Gastroesophageal sphincter (tissue), 4 donors: ENCODE results near the gene FLT3. TPM values are rescaled to one million over a fixed set of nuclear protein-coding genes. Genes with fewer than 3 reads are reported as not detected.

Experiments used
- ATAC-seq: fragments of 150-250 bp; one replicate; pipeline ENCODE4 v1.9.1; 2016; ENCODE audit warnings: mild to moderate bottlenecking, moderate library complexity
- H3K27ac ChIP-seq, 4 donors: fragments of 200-600 bp; sonication (generic) in 3 of 4; 1 replicate in 3 of 4; 2 replicates in 1 of 4; pipeline ENCODE4 v1.5.1; 2016 to 2019
- H3K27me3 ChIP-seq: fragments of 200-600 bp; sonication (generic); one replicate; pipeline ENCODE4 v1.5.1; 2019
- H3K36me3 ChIP-seq, 2 donors: fragments of 200-600 bp; sonication (generic); one replicate each; pipeline ENCODE4 v1.5.1; 2019; ENCODE audit warnings: control low read depth in 1 of 2
- H3K4me1 ChIP-seq, 3 donors: fragments of 200-600 bp; sonication (generic); 1 replicate in 2 of 3; 2 replicates in 1 of 3; pipeline ENCODE4 v1.5.1; 2016 to 2019; ENCODE audit warnings: control low read depth in 2 of 3
- H3K4me3 ChIP-seq, 2 donors: fragments of 200-600 bp; sonication (generic); one replicate each; pipeline ENCODE4 v1.5.1; 2019; ENCODE audit warnings: mild to moderate bottlenecking in 1 of 2, moderate library complexity in 1 of 2
- H3K9me3 ChIP-seq, 3 donors: fragments of 200-600 bp; sonication (generic); one replicate each; pipeline ENCODE4 v1.5.1; 2017 to 2019; ENCODE audit warnings: control low read depth in 2 of 3
- EP300 ChIP-seq: sonication (generic); formaldehyde crosslinking; IDR thresholded peaks from one replicate; pipeline ENCODE4 v1.6.1; 2017; ENCODE audit warnings: antibody characterized with exemption, mild to moderate bottlenecking
- POLR2A ChIP-seq, 2 donors: fragments of 450-650 bp; IDR thresholded peaks; one replicate each; pipeline ENCODE4 v1.6.1; 2017; ENCODE audit warnings: antibody characterized with exemption in 2 of 2, mild to moderate bottlenecking in 2 of 2, moderate library complexity in 1 of 2
- POLR2AphosphoS5 ChIP-seq: sonication (generic); formaldehyde crosslinking; IDR thresholded peaks from one replicate; pipeline ENCODE4 v1.6.1; 2017; ENCODE audit warnings: antibody characterized with exemption
- WGBS, 2 donors: methylation state at CpG; one replicate each; pipeline ENCODE4 v1.1.5; 2018; ENCODE audit warnings: low coverage in 1 of 2; 5-methylcytosine and 5-hydroxymethylcytosine counted together
- total RNA-seq, 4 donors: library from RNA; depleted of rRNA; stranded (reverse); fragments of >200 nt; gene quantifications; one replicate each; pipeline ENCODE4 v1.1.0, GENCODE V29; 2016
- TF ChIP-seq, protein P1 (sequence below), 4 experiments: fragments of 200-600 bp in 2 of 4; fragments of 450-650 bp in 2 of 4; sonication (generic) in 1 of 4; IDR thresholded peaks; one replicate each; pipeline ENCODE4 v1.5.1; 2017 to 2019; ENCODE audit warnings: antibody characterized with exemption in 4 of 4, mild to moderate bottlenecking in 2 of 4, moderate library complexity in 2 of 4

The FLT3 gene
- total RNA-seq, 4 donors from 2014 or later, result 0.46 to 1.1 (median 0.62) TPM

DNA sequence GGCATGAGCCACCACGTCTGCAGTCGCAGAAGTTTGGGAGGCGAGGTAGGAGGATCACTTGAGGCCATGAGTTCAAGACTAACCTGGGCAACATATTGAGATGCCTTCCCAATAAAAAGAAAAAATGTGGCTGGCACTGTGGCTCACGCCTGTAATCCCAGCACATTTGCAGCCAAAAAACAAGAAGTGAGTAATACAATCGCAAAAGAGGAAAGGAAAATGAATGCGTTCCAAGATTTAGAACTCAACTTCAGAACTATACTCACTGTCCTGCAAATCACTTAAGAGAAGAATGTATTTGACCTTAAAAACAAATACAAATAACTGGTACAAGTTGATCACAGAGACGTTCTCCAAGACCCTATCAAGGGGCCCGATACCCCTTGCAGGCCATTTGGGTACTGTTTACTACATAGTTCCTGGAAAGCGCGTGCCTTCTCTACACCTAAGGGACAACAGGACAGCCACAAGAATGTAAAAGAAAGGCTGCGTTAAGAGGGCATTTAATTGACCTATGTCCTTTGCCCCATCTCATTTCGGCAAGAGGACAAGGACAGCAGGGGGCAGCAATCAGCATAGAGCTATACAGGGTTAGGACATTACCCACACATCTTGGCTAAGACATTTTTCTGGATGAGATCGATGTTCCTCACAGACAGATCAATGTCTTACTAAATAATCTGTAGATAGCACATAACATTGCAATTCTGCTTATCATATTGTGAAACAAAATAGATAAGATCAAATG lies 41.3 kb downstream of the FLT3 start:
- peaks cover 22% of the 10 kb centered on the region for H3K27me3 ChIP-seq
- ATAC-seq, result no peak
- H3K4me1 ChIP-seq, result no peaks in the 10 kb centered on the region
- no peaks in the 10 kb centered on the region for H3K9me3 ChIP-seq
- WGBS, 2 donors, result 66% methylated on average over 9 to 13 of the region's 13 CpGs
- TF ChIP-seq EP300, result no peak
- TF ChIP-seq POLR2A (IDR thresholded peaks at IDR 0.05), result no peak
- TF ChIP-seq, protein P1, sequence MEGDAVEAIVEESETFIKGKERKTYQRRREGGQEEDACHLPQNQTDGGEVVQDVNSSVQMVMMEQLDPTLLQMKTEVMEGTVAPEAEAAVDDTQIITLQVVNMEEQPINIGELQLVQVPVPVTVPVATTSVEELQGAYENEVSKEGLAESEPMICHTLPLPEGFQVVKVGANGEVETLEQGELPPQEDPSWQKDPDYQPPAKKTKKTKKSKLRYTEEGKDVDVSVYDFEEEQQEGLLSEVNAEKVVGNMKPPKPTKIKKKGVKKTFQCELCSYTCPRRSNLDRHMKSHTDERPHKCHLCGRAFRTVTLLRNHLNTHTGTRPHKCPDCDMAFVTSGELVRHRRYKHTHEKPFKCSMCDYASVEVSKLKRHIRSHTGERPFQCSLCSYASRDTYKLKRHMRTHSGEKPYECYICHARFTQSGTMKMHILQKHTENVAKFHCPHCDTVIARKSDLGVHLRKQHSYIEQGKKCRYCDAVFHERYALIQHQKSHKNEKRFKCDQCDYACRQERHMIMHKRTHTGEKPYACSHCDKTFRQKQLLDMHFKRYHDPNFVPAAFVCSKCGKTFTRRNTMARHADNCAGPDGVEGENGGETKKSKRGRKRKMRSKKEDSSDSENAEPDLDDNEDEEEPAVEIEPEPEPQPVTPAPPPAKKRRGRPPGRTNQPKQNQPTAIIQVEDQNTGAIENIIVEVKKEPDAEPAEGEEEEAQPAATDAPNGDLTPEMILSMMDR (IDR thresholded peaks at IDR 0.05), result peak in 1 of 4 experiments; percentile 30
- no peak overlapping the region for H3K4me3 ChIP-seq
- no peak overlapping the region for H3K27ac ChIP-seq
- no peaks in the 10 kb centered on the region for H3K36me3 ChIP-seq

DNA sequence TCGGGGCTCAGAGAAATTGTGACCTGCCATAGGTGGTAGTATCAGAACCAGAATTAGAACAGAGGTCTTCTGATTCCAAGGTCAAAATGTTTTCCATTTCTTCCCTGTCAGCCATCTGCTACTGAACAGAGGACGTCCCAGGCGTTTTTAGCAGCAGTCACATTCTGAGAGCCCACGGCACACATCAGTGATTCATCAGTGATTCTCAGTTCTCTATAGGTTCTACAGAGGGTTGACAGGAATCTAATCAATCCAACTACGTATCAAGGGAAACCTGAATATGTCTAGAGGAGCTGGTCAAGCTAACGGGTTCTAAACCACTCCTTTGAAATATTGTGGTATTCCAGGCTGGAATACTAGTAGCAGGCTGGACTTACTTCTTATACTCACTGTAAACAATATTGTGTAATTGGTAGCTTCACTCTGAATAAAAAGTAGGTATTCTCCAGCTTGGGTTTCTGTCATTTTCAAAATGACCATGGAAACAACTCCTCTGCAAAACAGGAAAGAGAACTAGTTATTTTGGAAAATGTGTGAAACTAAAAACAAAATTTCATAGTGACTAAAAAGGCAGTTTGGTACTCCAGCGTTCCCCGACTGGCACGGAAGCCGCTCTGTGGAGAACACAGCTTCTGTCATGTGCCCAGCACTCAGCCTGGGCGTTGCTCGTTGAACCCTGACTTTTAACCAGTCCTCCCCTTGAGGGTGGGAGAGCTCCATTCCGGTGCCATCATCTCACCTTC lies 43.2 kb downstream of the FLT3 start:
- WGBS, 2 donors, result 61 to 93% methylated on average over 3 to 13 of the region's 13 CpGs
- no peaks in the 10 kb centered on the region for H3K36me3 ChIP-seq
- H3K4me3 ChIP-seq, result no peak overlapping the region
- TF ChIP-seq EP300 (no peak), POLR2AphosphoS5 (no peak), POLR2A (IDR thresholded peaks at IDR 0.05) (no peak)
- TF ChIP-seq, protein P1 (IDR thresholded peaks at IDR 0.05), result no peak
- no peak for ATAC-seq
- H3K4me1 ChIP-seq, result no peaks in the 10 kb centered on the region
- H3K27me3 ChIP-seq, result peaks cover 22% of the 10 kb centered on the region
- H3K9me3 ChIP-seq, result no peaks in the 10 kb centered on the region
- no peak overlapping the region for H3K27ac ChIP-seq

DNA sequence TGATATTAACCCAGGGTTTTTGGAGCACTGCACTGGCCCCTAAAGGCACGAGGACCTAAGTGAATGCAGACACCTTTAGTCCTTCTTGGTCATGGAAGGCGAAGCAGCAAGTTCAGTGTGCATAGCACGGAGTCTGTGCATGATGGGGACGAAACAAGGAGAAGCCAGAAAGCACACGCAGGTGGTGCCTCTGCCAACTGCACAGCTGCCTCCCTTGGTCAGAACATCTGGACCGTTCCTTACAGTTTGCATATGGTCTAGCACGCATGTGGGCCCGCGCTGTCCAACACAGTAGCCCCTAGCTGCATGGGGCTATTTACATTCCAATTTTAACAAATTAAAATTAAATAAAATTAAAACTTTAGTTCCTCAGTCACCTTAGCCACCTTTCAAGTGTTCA lies 44.0 kb downstream of the FLT3 start:
- Histone ChIP-seq H3K4me3 (no peak overlapping the region), H3K27me3 (peaks cover 22% of the 10 kb centered on the region), H3K4me1 (no peaks in the 10 kb centered on the region), H3K9me3 (no peaks in the 10 kb centered on the region), H3K27ac (no peak overlapping the region), H3K36me3 (no peaks in the 10 kb centered on the region)
- TF ChIP-seq POLR2A (IDR thresholded peaks at IDR 0.05), result no peak
- ATAC-seq, result no peak
- WGBS, 2 donors, result 70 to 80% methylated on average over 5 to 9 of the region's 9 CpGs

DNA sequence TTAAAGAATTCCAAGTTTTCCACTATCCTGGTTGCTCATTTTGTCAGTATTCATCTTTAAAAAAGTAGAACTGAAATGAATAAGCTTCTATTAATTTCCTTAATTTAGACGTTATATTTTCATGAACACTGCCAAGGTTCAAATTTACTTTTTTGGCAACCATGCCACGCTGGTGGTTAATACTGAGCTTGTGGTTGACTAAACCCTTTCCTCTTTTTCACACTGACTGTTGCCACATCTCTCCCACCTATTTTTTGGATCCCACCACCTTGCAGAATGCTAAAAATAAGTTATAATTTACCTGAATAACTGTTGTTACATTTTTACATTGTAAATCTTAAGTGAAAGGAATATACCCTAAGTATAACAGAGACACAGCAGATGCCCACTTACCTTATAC lies 45.0 kb downstream of the FLT3 start:
- no peak for ATAC-seq

DNA sequence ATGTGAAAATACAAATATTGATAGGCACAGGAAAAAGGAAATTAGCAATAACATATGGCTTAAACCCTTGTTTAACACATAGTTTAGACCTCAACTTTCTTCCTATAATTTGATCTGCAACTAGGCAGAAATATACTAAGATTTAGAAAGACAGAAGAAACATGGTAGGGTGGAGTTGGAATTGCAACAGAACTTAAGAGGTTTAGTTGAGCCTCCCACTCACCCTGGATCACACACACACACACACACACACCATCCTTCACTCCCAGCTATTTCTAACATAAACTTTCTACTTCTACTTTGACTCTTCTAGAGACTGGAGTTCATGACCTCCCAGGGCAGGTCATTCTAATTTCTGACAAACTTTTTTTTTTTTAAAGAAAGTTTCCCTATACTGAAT lies 47.4 kb downstream of the FLT3 start:
- Histone ChIP-seq H3K36me3 (no peaks in the 10 kb centered on the region), H3K4me1 (no peaks in the 10 kb centered on the region), H3K27me3 (peaks cover 22% of the 10 kb centered on the region), H3K4me3 (no peak overlapping the region), H3K27ac (no peak overlapping the region), H3K9me3 (no peaks in the 10 kb centered on the region)
- ATAC-seq, result no peak
- TF ChIP-seq POLR2A (IDR thresholded peaks at IDR 0.05) (no peak), POLR2AphosphoS5 (no peak), EP300 (no peak)
- TF ChIP-seq, protein P1 (IDR thresholded peaks at IDR 0.05), result no peak

More for the DNA sequence above, 45.0 kb downstream of the FLT3 start:
- Histone ChIP-seq H3K27me3 (peaks cover 22% of the 10 kb centered on the region), H3K9me3 (no peaks in the 10 kb centered on the region), H3K27ac (no peak overlapping the region), H3K4me1 (no peaks in the 10 kb centered on the region), H3K4me3 (no peak overlapping the region), H3K36me3 (no peaks in the 10 kb centered on the region)
- TF ChIP-seq, protein P1 (IDR thresholded peaks at IDR 0.05), result no peak
- no peak for TF ChIP-seq POLR2AphosphoS5
- TF ChIP-seq EP300, result no peak
- TF ChIP-seq POLR2A (IDR thresholded peaks at IDR 0.05), result no peak
- WGBS, 2 donors, result 19 to 29% methylated on average over 2 of the region's 2 CpGs
